Measurements from ENCODE around the gene UBAP2.

Gene UBAP2, protein sequence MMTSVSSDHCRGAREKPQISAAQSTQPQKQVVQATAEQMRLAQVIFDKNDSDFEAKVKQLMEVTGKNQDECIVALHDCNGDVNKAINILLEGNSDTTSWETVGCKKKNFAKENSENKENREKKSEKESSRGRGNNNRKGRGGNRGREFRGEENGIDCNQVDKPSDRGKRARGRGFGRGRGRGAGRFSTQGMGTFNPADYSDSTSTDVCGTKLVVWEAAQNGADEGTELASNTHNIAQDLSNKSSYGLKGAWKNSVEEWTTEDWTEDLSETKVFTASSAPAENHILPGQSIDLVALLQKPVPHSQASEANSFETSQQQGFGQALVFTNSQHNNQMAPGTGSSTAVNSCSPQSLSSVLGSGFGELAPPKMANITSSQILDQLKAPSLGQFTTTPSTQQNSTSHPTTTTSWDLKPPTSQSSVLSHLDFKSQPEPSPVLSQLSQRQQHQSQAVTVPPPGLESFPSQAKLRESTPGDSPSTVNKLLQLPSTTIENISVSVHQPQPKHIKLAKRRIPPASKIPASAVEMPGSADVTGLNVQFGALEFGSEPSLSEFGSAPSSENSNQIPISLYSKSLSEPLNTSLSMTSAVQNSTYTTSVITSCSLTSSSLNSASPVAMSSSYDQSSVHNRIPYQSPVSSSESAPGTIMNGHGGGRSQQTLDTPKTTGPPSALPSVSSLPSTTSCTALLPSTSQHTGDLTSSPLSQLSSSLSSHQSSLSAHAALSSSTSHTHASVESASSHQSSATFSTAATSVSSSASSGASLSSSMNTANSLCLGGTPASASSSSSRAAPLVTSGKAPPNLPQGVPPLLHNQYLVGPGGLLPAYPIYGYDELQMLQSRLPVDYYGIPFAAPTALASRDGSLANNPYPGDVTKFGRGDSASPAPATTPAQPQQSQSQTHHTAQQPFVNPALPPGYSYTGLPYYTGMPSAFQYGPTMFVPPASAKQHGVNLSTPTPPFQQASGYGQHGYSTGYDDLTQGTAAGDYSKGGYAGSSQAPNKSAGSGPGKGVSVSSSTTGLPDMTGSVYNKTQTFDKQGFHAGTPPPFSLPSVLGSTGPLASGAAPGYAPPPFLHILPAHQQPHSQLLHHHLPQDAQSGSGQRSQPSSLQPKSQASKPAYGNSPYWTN

DNA sequence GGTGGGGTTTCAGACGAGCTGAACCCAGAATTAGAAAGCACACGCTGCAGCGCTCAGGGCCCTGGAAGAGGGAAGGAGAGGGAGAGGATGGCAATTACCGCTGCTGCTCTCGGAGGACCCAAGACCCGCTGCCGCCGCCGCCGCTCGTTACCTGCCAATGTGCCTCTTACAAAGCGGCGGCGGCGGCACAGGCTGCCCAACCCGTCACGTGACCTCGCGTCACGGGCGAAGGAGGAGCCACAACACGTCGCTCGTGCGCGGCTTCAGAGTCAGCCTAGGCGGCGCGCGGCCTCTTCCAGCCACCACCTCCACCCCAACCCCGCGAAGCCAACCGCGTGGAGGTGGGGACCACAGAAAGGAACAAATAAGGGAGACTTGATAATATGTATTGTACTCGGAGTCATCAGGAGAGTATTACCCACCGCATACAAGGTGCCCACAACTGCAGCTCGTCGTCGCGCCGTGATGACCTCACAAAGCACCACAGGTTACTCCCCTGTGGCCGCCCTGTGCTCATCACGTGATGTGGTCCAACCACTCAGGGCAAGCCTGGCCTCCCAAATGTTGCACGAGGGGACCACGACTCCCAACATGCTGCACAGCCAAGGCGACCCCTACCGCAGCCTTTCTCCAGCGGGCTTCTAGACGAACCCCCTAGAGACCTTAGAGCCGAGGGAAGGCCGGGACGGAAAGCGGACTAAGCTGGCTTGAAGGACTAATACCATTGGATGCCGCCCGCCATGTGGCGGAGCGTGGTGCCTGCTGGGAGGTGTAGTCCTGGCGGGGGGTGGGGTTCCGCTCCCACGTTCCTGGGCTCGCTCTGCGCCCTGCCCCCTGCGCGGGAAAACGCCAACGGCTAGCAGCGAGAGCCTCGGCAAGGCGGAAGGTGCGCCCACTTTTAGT, at the start of gene UBAP2:
Gene UBAP2, minus strand, starts transcription at position 161 of the 903 bp plus-strand sequence. CDS start 31,739 bp downstream, outside the sequence.
- peak; percentile 98 for DNase-seq

DNA sequence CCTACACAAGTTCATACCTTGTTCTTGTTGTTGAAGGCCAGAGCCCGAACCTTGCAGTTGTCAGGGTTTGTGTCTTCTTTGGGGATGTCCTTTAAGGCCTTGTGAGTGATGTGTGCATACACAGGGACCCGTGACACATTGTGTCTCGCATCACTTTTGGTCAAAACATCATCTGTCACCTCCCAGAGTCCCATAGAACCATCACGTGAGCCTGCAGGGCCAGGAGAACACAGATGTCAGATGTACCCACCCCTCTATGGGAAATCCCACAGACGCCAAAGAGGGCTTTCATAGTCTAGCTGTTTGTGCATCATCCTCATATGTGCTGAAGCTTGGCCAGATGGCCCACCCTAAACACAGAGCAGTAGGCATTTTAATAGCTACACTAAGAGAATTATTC, 49.6 kb upstream of the UBAP2 start:
- no peak for DNase-seq

DNA sequence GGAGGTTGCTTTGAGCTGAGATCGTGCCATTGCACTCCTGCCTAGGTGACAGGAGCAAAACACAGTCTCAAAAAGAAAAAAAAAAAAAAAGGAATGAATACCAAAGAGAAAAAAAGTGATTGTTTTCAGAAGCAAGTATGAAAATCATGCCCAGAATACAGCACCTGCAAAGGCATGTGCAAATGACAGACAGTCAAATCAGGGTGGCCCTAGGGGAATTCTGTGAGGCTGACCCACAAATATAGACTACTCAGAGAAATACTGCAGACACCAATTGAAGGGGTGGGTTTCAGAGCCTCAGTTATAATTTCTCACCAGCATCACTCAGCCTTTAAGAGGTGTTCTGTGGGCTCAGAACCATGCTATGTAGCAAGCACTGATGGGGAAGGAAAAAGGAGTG, 49.2 kb upstream of the UBAP2 start:
- DNase-seq: no peak

DNA sequence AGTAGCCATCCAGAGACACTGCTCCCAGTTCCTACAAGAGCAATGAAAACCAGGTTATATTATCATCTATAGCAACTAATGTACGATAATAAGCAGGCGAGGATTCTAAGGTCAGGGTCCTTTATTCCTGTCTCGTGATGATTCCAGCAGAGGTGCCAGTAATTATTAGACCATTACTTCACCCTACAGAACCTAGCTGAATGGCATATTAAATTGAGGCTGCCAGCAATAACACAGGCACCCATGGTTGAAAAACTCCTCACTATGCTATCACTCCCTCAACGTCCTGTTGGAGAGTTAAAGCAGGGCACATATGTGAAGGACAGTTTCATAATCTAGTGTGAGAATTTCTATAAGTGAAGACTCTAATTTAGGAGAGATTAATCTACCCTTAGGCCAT, 48.1 kb upstream of the UBAP2 start:
- DNase-seq: no peak

DNA sequence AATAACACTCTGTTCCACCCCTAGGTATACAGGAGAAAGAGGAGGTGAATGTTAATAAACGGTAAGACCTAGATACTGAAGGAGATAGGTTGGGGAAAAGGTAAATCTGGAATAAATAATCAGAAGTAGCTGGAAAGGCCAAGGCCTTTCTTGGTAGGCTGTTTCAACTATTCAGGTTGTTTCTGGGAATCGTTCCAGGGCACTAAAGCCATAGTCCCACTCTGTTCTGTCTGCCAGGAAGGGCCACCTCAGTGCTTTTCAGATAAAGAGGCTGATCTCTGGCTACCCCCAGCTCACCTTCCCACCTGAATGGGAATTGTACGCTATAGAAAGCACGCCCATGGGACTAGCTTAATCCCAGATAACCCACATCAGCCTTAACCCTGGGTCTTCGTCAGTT, 44.9 kb upstream of the UBAP2 start:
- no peak for DNase-seq

DNA sequence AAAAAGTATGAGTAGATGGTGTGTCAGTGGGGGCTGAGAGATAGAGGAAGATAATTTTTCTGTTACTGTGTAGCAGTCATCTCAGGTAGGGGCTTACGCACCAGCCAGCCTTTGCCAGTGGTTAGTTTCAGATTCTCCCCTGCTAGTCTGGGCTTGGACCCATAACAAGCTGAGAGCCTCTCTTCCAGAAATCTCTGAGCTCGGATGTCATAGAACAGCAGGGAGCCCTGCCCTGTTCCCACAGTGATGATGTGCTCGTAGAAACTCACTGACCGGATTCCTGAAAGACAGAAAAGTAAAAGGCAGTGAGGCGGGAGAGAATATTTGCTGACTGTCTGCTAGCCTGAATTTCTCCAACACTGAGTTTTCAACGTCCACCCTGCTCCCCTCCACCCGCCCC, 40.6 kb upstream of the UBAP2 start:
- DNase-seq: no peak

DNA sequence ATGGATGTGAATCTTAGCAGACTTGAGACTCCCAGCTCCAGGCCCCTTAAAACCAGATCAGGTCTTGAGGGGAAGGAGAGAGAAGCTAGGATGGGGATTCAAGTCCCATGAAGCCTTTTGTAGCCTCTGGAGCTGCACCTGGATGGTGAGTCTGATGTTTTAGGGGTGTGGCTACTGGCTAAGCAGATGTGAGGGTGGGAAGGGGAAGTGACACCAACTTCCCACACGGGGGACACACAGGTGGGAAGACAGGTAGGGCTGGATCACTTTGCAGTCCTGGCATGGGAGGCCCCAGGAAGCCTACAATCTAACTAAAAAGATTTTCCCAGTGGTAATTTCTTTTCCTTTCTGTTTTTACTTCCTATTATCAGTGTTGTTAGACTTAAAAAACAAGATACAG, 38.7 kb upstream of the UBAP2 start:
- DNase-seq: no peak

DNA sequence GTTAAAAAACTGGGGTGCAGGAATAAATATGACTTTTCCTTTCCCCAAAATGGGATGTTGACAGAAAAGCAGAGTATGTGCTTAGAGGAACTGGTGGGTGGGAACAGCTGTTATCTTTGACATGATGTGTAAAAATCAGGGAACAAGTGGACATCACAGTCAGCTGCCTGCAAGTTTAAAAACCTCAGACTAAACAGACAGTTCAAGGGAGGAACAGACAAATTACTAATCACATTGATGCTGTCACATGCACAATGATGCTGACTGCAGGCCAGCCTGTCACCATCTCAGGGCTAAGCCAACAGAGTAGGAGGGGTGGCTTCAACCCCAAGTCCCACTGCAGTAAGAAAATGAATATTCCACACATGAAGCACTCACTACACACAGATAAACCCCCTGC, 38.2 kb upstream of the UBAP2 start:
- DNase-seq: no peak

DNA sequence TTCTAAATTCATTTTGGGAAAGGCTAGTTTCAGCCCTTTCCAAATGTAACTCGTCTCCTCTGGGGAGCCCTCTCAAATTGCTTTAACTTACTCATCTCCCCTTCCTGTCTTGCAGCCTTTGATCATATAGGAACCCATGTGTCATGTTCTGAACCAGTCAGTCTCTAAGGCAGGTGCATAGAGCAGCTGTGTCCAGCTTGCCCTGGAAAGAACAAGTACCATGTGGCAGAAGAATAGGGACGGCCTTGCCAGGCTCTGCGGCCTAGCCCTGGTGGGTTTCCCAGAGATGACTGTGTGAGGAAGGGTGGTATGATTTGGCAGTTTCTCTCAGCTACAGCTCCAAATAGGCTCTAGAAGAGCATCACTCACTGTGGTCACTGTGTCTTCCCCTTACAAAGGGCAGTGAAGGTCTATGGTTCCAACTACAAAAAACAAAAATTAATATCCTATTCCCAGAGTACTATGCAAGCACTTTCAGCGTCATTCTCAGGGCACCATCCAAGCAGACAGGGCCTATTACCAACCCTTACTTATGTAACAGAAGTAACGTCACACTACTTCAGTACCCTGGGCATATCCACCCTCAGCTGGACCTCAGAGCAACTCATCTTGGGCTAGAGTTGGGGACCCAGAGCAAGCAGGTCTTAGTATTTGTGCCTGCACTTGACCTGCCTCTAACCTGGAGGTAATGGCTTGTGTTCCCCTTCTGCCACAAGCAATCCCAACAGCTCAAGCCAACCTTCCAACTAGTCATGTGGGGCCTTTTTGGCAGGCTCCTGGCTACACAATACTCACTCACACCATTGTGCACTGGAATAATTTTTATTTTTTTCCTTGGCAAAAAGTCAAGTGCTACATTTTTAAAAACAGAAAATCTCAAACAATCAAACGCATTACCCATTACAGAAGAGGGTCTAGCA, 37.2 kb upstream of the UBAP2 start:
- no peak for DNase-seq

DNA sequence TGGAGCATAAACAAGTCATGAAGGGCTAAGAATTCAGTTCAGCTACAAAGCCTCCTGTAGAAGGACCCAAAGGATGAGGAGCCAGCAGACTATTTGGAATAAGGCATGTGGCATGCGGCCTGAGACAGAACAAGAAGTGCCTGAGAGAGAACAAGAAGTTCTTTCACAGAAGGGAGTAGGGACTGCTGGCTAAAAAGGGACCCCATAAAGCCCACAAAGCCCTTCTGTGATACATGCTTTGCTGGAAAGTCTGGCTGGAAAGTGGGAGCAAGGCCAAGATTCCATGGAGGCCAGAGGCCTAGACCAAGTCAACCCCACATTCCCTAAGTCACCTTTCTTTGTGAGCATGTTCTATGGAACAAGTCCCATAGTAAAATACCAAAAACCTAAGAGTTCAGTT, 35.9 kb upstream of the UBAP2 start:
- DNase-seq: peak; percentile 69

DNA sequence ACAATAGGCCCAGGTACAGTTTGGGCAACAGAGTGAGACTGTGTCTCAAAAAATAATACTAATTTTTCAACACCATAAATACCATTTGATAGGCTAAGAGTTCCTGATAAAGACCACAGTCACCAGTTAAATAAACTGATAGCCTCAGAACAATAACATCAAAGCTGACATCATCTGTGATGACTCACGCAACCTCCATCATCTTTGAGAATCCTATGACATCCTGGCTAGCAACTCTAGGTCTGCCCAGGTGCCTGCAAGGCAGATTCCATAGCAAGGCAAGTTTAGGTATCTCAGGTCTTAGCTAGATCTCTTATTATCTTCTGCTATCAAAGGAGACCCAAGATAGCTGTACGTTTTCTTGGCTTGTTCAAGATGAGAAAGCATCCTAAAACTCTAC, 30.5 kb upstream of the UBAP2 start:
- DNase-seq: no peak

DNA sequence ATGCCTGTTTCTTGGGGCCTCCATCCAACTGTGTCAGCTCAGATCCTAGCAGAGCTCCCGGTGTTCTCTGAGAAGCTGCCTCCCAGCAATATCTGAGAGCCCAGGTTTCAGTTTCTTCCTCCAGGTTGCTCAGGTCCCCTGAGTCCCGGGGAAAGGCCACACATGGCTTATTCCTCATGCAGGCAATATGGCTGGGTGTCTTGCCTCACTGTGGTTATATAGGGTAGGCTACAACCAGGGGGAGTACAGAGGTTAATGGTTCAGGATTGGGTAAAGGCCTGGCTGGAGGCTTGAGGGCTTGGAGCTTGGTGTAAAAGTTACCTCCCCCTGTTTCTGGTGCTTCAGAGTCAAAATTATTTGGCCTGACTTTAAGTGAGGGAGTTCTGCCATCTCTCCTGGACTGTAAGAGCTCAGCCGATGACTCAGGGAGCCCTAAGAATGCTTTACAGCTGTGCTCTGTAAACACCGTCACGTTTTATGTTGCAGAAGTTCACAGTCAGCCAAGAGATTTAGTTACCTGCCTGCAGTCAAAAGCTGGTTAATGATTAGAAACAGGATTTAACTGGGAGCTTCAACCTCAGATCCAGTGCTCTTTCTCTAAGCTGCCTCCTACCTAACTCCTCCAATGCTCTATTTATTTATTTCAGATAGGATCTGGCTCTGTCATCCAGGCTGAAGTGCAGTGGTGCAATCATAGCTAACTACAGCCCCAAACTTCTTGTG, 24.3 kb upstream of the UBAP2 start:
- no peak for DNase-seq

DNA sequence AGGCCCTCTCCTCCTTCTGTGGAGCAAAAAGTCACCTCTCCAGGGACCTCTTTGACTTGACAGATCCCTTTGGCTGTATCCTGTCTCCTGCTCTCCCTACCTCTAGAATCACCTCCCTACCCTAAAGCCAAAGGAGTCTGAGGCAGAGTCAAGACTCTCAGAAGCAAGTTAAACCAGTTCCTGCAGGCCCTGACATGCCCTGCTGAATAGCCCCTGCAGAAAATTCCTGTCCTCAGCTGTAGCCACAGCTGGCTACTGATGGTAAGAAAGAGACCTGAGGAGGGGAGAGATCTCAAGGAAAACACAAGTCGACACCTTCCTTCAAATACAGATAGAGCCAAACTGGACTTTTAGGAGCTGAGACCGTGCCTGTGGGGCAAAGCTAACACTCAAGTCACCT, 23.7 kb upstream of the UBAP2 start:
- no peak for DNase-seq

DNA sequence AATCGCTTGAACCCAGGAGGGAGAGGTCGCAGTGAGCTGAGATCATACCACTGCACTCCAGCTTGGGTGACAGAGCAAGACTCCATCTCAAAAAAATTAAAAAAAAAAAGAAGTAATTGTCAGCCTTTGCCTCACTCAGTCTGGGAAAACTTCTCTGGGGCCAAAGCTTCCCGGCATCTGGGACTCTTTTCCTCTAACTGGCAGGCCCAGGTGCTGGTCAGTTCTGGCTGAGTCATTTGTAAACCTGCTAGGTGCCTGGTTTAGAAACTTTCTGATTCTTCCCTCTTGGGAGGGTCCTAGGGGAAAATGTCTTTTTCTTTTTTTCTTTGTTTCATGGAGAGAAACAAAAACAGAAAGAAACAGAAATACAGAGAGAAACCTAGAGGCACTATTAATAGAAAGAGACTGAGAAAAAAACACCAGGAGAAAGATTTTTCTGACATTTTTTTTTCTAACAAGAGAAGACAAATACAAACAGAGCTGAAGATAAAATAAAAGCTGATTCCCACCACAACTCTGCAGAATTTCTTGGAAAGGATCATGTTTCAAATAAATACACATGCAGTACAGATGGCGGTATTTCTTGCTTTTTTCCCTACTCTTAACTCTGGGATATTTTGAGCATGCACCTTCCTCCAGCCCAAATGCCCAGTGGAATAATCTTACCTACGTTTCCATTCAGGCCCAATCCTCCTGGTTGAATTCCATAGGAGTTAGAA, 22.1 kb upstream of the UBAP2 start:
- no peak for DNase-seq

DNA sequence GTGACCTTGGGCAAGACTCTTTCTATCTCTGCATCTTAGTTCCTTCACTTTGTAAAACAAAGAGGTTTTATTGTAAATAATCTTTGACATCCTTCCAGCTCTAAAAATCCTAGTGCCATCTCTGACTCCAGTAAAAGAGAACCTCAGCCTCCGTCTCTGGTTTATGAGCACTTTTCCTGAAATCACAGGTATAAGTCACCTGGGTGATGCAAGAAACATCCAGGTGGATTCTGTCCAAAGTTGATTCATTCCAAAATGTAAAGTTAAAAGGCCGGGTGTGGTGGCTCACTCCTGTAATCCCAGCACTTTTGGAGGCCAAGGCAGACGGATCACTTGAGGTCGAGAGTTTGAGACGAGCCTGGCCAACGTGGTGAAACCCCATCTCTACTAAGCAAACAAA, 21.1 kb upstream of the UBAP2 start:
- no peak for DNase-seq

DNA sequence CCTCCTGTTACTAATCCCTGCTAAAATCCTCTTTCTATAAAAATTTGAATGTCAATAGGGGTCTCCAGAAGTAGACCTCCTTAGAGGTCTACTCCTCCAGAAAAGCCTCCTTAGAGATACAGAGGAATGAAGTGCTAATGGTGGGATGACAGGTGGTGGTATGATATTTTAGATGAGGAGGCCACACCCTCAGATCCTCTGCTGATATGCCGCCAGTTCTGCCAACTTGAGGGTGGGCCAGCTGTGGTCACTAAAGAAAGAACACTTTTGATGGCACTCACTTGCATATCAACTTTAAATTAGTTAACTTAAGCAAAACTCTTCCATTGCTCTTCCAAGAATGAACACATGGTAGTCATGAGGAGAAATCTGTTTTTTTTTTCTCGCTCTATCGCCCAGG, 16.9 kb upstream of the UBAP2 start:
- no peak for DNase-seq

DNA sequence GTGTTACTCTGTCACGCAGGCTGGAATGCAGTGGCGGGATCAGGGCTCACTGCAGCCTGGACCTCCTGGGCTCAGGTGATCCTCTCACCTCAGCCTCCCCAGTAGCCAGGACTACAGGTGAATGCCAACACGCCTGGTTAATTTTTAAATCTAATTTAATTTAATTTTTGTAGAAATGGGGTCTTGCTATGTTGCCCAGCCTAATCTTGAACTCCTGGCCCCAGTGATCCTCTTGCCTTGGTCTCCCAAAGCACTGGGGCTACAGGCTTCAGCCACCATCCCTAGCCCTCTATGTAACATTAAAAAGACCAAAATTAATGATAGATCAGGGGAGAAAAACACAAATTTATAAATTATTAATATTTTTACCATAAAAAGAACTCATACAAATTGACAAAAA, 11.3 kb upstream of the UBAP2 start:
- no peak for DNase-seq

DNA sequence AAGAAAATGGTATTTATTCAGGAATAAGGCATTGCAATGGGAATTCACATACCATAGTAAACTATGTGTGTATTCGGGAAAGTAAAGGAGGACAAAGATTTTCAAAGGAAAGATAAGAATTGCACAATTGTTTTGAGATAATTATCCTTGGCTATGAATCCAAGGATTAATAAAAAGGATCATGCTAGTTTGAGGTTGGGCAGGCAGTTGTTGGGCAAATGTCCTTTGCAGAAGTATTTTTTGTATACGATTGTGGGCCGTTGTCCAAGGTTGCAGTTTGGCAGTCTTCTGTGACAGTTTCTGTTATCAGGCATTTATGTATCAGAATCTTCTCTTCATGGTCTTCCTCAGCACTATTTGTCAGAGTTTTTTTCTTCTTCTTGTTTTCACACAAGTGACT, 10.6 kb upstream of the UBAP2 start:
- no peak for DNase-seq

DNA sequence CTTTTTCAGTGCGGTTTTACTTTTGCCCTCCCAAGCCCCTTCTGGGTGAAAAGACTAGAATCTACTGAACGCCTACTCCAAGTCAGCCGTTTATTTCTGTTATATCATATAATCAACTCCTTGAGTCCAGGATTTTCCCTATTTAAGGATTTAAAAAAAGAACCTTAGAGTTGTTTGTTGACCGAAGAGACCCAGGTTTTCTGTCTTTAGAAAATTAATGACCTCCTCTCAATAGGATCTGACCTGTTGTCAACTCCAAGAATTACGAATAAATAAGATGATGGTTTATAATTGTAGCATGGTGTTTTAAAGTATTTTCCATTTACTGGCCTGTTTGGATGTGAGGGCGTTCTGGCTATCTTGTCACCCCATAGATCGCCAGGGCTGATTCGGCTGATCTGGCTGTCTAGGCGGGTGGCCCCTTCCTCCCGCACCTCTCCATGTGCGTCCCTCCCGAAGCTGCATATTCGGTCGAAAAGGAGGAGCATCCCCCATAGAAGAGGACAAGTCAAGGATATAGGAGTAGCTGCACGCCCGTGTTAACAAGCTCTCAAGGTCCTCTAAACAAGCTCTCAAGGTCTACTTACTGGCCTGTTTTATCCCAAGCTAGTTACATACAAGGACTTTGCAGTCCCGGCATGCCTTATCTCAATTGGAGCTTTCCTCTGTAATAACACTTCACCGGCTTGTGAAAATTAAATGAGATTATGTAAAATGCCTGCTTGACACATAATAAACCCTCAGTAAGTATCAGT, 1.1 kb upstream of the UBAP2 start:
- DNase-seq: no peak
